Measurements from ENCODE around the gene VCL.
A peak's percentile ranks its signal among the peaks of the same experiment; 100 is the strongest.

The VCL gene

DNA sequence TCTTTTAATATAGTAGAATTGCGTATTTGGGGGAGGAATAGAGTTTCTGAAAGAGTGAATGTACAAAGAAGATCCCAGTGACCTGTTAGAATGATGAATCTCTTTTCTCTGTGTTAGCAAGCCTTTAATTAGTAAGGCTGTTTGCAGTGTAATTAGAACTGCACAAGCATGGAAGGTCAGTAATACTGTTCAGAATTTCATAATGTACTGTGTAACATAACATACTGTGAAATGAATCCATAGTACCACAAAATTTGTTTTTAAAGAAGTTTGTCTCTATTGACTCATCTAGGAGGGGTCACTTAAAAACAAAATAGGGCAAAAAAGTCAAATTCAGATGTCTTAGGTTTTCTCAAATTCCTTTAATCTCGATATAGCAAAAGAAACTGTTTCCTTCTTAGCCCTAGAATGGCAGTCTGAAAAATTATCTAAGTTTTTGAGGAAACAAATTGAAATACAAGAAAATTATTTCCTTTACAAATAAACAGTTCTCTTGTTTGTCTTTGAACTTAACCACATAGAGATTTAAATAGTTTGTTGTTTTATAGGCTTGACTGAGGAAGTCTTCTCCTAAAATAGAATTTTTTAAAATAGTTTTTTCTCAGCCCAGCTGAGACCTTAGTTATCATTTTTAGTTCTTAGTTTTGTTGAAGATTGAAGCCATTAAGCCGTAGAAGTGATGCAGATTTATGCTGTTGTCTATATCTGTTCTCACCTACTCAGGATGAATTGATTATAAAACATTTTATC, 165.6 kb downstream of the VCL start:
- DNase-seq, result no peak
- ATAC-seq (replicated peaks), result no peak
- Mint-ChIP-seq H3K27me3 (no peaks in the 10 kb centered on the region), H3K36me3 (ENCODE audit: insufficient read depth) (no peaks in the 10 kb centered on the region), H3K4me3 (no peak overlapping the region), H3K9me3 (no peaks in the 10 kb centered on the region), H3K4me1 (ENCODE audit: low read depth in 2 of 2) (peaks cover 3 to 4% of the 10 kb centered on the region in 2 donors), H3K27ac (peak overlapping the region in 1 of 2 donors; percentile 35)

GRCh38 chr10:74164716-74165529, 167.0 kb downstream of the VCL start:
- ATAC-seq (replicated peaks) (no peak), DNase-seq (no peak)
- no peak overlapping the region for H3K27ac Mint-ChIP-seq
- peaks cover 3 to 4% of the 10 kb centered on the region in 2 donors for H3K4me1 Mint-ChIP-seq (ENCODE audit: low read depth in 2 of 2)
- H3K9me3 Mint-ChIP-seq, result no peaks in the 10 kb centered on the region
- H3K27me3 Mint-ChIP-seq, result no peaks in the 10 kb centered on the region
- no peaks in the 10 kb centered on the region for H3K36me3 Mint-ChIP-seq (ENCODE audit: insufficient read depth)
- H3K4me3 Mint-ChIP-seq, result no peak overlapping the region

GRCh38 chr10:74165530-74165901, 167.6 kb downstream of the VCL start:
- no peaks in the 10 kb centered on the region for H3K27me3 Mint-ChIP-seq
- DNase-seq (no peak), ATAC-seq (replicated peaks) (no peak)
- H3K36me3 Mint-ChIP-seq (ENCODE audit: insufficient read depth), result no peaks in the 10 kb centered on the region
- H3K4me1 Mint-ChIP-seq (ENCODE audit: low read depth in 2 of 2), result peaks cover 3 to 4% of the 10 kb centered on the region in 2 donors
- H3K9me3 Mint-ChIP-seq, result no peaks in the 10 kb centered on the region
- H3K4me3 Mint-ChIP-seq, result no peak overlapping the region
- no peak overlapping the region for H3K27ac Mint-ChIP-seq

- no peak for ATAC-seq (replicated peaks)
- Mint-ChIP-seq H3K36me3 (ENCODE audit: insufficient read depth) (no peaks in the 10 kb centered on the region), H3K9me3 (no peaks in the 10 kb centered on the region), H3K27me3 (no peaks in the 10 kb centered on the region), H3K4me3 (no peak overlapping the region), H3K4me1 (ENCODE audit: low read depth in 2 of 2) (peaks cover 3 to 4% of the 10 kb centered on the region in 2 donors), H3K27ac (no peak overlapping the region)
- DNase-seq, result no peak
Observed at GRCh38 chr10:74167443-74167842, 169.5 kb downstream of the VCL start.

Measured in effector memory CD8-positive, alpha-beta T cell (primary cell).